Neural cell (in vitro differentiated cells): ENCODE measurements around the gene ZBTB48. TPM values are rescaled to one million over a fixed set of nuclear protein-coding genes. Genes with fewer than 3 reads are reported as not detected.

Source experiments
- H2AFZ ChIP-seq: fragments of 200-600, 300-800 bp; sonication (generic), shearing (Covaris generic); 2 replicates; pipeline ENCODE4 v1.6.0; 2014; ENCODE audit warnings: low read depth, mild to moderate bottlenecking, antibody characterized with exemption, low read length, moderate library complexity
- H3F3A ChIP-seq: fragments of 200-600 bp; shearing (Covaris generic); 2 replicates; pipeline ENCODE4 v1.6.1; 2016; ENCODE audit warnings: mild to moderate bottlenecking, moderate library complexity, mixed read lengths, antibody characterized with exemption, low read length; ENCODE audit not compliant: insufficient read depth, poor library complexity, severe bottlenecking
- H3K27ac ChIP-seq: fragments of 200-600, 300-800 bp; sonication (generic), shearing (Covaris generic); 2 replicates; pipeline ENCODE4 v1.5.1; 2014; ENCODE audit warnings: mild to moderate bottlenecking, low read length, moderate library complexity
- H3K27me3 ChIP-seq: fragments of 300-800, 200-600 bp; sonication (generic), shearing (Covaris generic); 2 replicates; pipeline ENCODE4 v1.6.0; 2014; ENCODE audit warnings: mild to moderate bottlenecking, low read depth, low read length, moderate library complexity; ENCODE audit not compliant: insufficient read depth
- H3K36me3 ChIP-seq: fragments of 300-800, 200-600 bp; sonication (generic), shearing (Covaris generic); 2 replicates; pipeline ENCODE4 v1.5.1; 2014; ENCODE audit warnings: mild to moderate bottlenecking, antibody characterized with exemption, low read length, moderate library complexity; ENCODE audit not compliant: insufficient read depth
- H3K4me2 ChIP-seq: fragments of 300-800, 200-600 bp; sonication (generic), shearing (Covaris generic); 2 replicates; pipeline ENCODE4 v1.6.0; 2014; ENCODE audit warnings: mild to moderate bottlenecking, low read length
- H3K4me3 ChIP-seq: fragments of 300-800, 200-600 bp; sonication (generic), shearing (Covaris generic); 2 replicates; pipeline ENCODE4 v1.5.1; 2014; ENCODE audit warnings: mild to moderate bottlenecking, low read length, moderate library complexity
- H3K79me2 ChIP-seq: fragments of 200-600 bp; shearing (Covaris generic); replicated peaks from 2 replicates; pipeline ENCODE4 v1.6.0; 2014; ENCODE audit warnings: mild to moderate bottlenecking, low read length, moderate library complexity; ENCODE audit not compliant: insufficient read depth
- H3K9ac ChIP-seq: fragments of 300-800, 200-600 bp; sonication (generic), shearing (Covaris generic); 2 replicates; pipeline ENCODE4 v1.6.1; 2016; ENCODE audit warnings: mild to moderate bottlenecking, low read length, mixed read lengths
- H3K9me2 ChIP-seq: fragments of 200-600 bp; shearing (Covaris generic); 2 replicates; pipeline ENCODE4 v1.6.1; 2016; ENCODE audit warnings: mild to moderate bottlenecking, low read length, mixed read lengths; ENCODE audit not compliant: insufficient read depth
- H3K9me3 ChIP-seq: fragments of 200-600, 300-800 bp; sonication (generic), shearing (Covaris generic); 2 replicates; pipeline ENCODE4 v1.6.1; 2016; ENCODE audit warnings: mild to moderate bottlenecking, mixed run types, low read length, moderate library complexity, mixed read lengths
- H4K20me1 ChIP-seq: fragments of 200-600 bp; shearing (Covaris generic); 2 replicates; pipeline ENCODE4 v1.6.1; 2016; ENCODE audit warnings: mild to moderate bottlenecking, mixed run types; ENCODE audit not compliant: insufficient read depth
- CTCF ChIP-seq: fragments of 450-650 bp; IDR thresholded peaks from 2 replicates; pipeline ENCODE4 v1.5.1; 2014; ENCODE audit warnings: antibody characterized with exemption, mild to moderate bottlenecking, moderate library complexity; ENCODE audit not compliant: poor library complexity, severe bottlenecking
- EP300 ChIP-seq: fragments of 450-650 bp; conservative IDR thresholded peaks from 2 replicates; pipeline ENCODE4 v1.6.1; 2014; ENCODE audit warnings: antibody characterized with exemption, mild to moderate bottlenecking, moderate library complexity; ENCODE audit not compliant: poor library complexity, severe bottlenecking
- EZH2 ChIP-seq: fragments of 200-600, 300-800 bp; shearing (Covaris generic), sonication (generic); IDR thresholded peaks from 2 replicates; pipeline ENCODE4 v1.6.1; 2014; ENCODE audit warnings: antibody characterized with exemption, low read length, borderline replicate concordance, mild to moderate bottlenecking; ENCODE audit not compliant: insufficient read depth, poor library complexity, severe bottlenecking
- MXI1 ChIP-seq: fragments of 450-650 bp; conservative IDR thresholded peaks from 2 replicates; pipeline ENCODE4 v1.6.1; 2014; ENCODE audit warnings: antibody characterized with exemption, mild to moderate bottlenecking; ENCODE audit not compliant: poor library complexity, severe bottlenecking
- POLR2AphosphoS5 ChIP-seq: IDR thresholded peaks from 2 replicates; pipeline ENCODE4 v1.6.1; 2012
- RAD21 ChIP-seq: fragments of 450-650 bp; conservative IDR thresholded peaks from 2 replicates; pipeline ENCODE4 v1.6.1; 2014; ENCODE audit warnings: antibody characterized with exemption, mild to moderate bottlenecking, moderate library complexity
- REST ChIP-seq: IDR thresholded peaks from 2 replicates; pipeline ENCODE4 v1.6.1; 2012; ENCODE audit warnings: borderline replicate concordance
- SMC3 ChIP-seq: fragments of 450-650 bp; conservative IDR thresholded peaks from 2 replicates; pipeline ENCODE4 v1.6.1; 2014; ENCODE audit warnings: antibody characterized with exemption, mild to moderate bottlenecking, moderate library complexity; ENCODE audit not compliant: poor library complexity
- TAF1 ChIP-seq: IDR thresholded peaks from 2 replicates; pipeline ENCODE4 v1.6.1; 2012; ENCODE audit warnings: low read depth
- polyA plus RNA-seq: library from polyadenylated mRNA; depleted of rRNA; stranded (reverse); fragments of >200 nt; gene quantifications from 2 replicates; pipeline ENCODE4 v1.2.3, GENCODE V29; 2014

ZBTB48 gene
- polyA plus RNA-seq, 1 donor from 2014 or later: 48.2 TPM

- TF ChIP-seq CTCF (peak; percentile 66), TAF1 (no peak), SMC3 (peak; percentile 47)
Measured at GRCh38 chr1:6624710-6625583, 45.2 kb downstream of the ZBTB48 start, which contains the start of gene THAP3 (continued).

- Histone ChIP-seq H3K79me2 (peaks cover 17% of the 10 kb centered on the region), H3K4me2 (peak overlapping the region; percentile 59), H3K9me3 (no peaks in the 10 kb centered on the region), H3K9me2 (no peaks in the 10 kb centered on the region), H3K4me3 (peak overlapping the region; percentile 94), H3F3A (no peaks in the 10 kb centered on the region), H3K27me3 (no peaks in the 10 kb centered on the region), H4K20me1 (no peaks in the 10 kb centered on the region), H3K27ac (peak overlapping the region; percentile 39), H3K9ac (peak overlapping the region; percentile 83), H2AFZ (peak overlapping the region; percentile 45), H3K36me3 (no peaks in the 10 kb centered on the region)
- no peak for TF ChIP-seq TAF1
- no peak for TF ChIP-seq EZH2
- no peak for TF ChIP-seq EP300
- TF ChIP-seq CTCF: no peak
- TF ChIP-seq MXI1: no peak
- no peak for TF ChIP-seq RAD21
- no peak for TF ChIP-seq REST
- TF ChIP-seq SMC3: no peak
- TF ChIP-seq POLR2AphosphoS5: no peak
Measured at GRCh38 chr1:6625584-6626149, 45.9 kb downstream of the ZBTB48 start.
